Measurements from ENCODE around the gene STX10.

DNA sequence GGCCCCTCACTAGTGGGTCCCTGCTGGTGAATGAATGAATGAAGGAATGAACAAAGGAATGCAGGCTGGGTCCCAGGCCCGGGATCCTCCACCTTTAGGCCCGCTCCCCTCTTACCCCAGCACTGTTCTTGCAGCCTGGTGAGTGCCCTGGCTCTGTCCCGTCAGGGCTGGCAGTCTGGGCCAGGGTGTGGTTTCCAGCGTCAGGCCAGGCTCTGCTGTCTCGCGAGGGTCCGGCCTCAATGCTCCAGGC, 47.8 kb downstream of the STX10 start:
- TF ChIP-seq, protein P1, sequence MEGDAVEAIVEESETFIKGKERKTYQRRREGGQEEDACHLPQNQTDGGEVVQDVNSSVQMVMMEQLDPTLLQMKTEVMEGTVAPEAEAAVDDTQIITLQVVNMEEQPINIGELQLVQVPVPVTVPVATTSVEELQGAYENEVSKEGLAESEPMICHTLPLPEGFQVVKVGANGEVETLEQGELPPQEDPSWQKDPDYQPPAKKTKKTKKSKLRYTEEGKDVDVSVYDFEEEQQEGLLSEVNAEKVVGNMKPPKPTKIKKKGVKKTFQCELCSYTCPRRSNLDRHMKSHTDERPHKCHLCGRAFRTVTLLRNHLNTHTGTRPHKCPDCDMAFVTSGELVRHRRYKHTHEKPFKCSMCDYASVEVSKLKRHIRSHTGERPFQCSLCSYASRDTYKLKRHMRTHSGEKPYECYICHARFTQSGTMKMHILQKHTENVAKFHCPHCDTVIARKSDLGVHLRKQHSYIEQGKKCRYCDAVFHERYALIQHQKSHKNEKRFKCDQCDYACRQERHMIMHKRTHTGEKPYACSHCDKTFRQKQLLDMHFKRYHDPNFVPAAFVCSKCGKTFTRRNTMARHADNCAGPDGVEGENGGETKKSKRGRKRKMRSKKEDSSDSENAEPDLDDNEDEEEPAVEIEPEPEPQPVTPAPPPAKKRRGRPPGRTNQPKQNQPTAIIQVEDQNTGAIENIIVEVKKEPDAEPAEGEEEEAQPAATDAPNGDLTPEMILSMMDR (conservative IDR thresholded peaks at IDR 0.05; ENCODE audit: low read length), result no peak
- TF ChIP-seq EZH2phosphoT487 (IDR thresholded peaks at IDR 0.05; ENCODE audit: borderline replicate concordance, low read depth, low read length), result no peak

All from OCI-LY7 (cell line).